Urinary bladder (tissue), 4 donors: ENCODE data around the gene RUFY4. TPM values are rescaled to one million over a fixed set of nuclear protein-coding genes. Genes with fewer than 3 reads are reported as not detected.

ENCODE experiments used
- DNase-seq: peaks from one replicate; pipeline ENCODE4 v3.0.0-alpha.2; 2015; ENCODE audit errors: extremely low spot score
- H3K27ac ChIP-seq: one replicate; pipeline ENCODE4 v1.5.1; 2013; ENCODE audit warnings: low read depth, mild to moderate bottlenecking, moderate library complexity
- H3K36me3 ChIP-seq: one replicate; pipeline ENCODE4 v1.6.1; 2013; ENCODE audit warnings: mild to moderate bottlenecking, moderate library complexity; ENCODE audit not compliant: insufficient read depth
- H3K4me1 ChIP-seq: one replicate; pipeline ENCODE4 v1.6.1; 2013; ENCODE audit warnings: mild to moderate bottlenecking, moderate library complexity; ENCODE audit not compliant: insufficient read depth
- H3K4me3 ChIP-seq: one replicate; pipeline ENCODE4 v1.5.1; 2013; ENCODE audit warnings: low read depth, low read length
- WGBS: extraction: QIAGEN DNeasy Blood & Tissue Kit; methylation state at CpG from one replicate; pipeline ENCODE4 v1.1.7; 2013; 5-methylcytosine and 5-hydroxymethylcytosine counted together
- polyA plus RNA-seq: library from polyadenylated mRNA; stranded (reverse); fragments of 200-250 nt; gene quantifications from one replicate; pipeline ENCODE4 v1.2.3, GENCODE V29; 2013
- total RNA-seq: library from RNA; depleted of rRNA; stranded (reverse); fragments of >200 nt; gene quantifications from one replicate; pipeline ENCODE4 v1.2.3, GENCODE V29; 2014
- donor health status: healthy with polysubstance abuse.
- donor health status: healthy.

RUFY4 gene
- total and polyA plus RNA-seq, 2 donors = 0.09 TPM; not detected in 1

GRCh38 chr2:218075975-218076811, 7.1 kb downstream of the RUFY4 start:
- 89% methylated on average over 10 of the region's 10 CpGs for WGBS
- Histone ChIP-seq H3K4me3 (no peak overlapping the region), H3K27ac (no peak overlapping the region), H3K36me3 (no peaks in the 10 kb centered on the region), H3K4me1 (no peaks in the 10 kb centered on the region)
- DNase-seq = no peak

- DNase-seq = no peak
- H3K4me3 ChIP-seq = no peak overlapping the region
- H3K4me1 ChIP-seq = no peaks in the 10 kb centered on the region
- H3K36me3 ChIP-seq = no peaks in the 10 kb centered on the region
- H3K27ac ChIP-seq = no peak overlapping the region
- 89% methylated on average over 9 of the region's 9 CpGs for WGBS
Observed at GRCh38 chr2:218077464-218078216, 8.6 kb downstream of the RUFY4 start.

GRCh38 chr2:218079943-218080913, 11.2 kb downstream of the RUFY4 start:
- 70% methylated on average over 15 of the region's 15 CpGs for WGBS
- DNase-seq = no peak
- H3K4me1 ChIP-seq = no peaks in the 10 kb centered on the region
- no peak overlapping the region for H3K27ac ChIP-seq
- no peak overlapping the region for H3K4me3 ChIP-seq
- no peaks in the 10 kb centered on the region for H3K36me3 ChIP-seq

- no peak overlapping the region for H3K27ac ChIP-seq
- H3K36me3 ChIP-seq = no peaks in the 10 kb centered on the region
- no peak overlapping the region for H3K4me3 ChIP-seq
- WGBS = 83% methylated on average over 2 of the region's 2 CpGs
- no peak for DNase-seq
- H3K4me1 ChIP-seq = no peaks in the 10 kb centered on the region
Observed at GRCh38 chr2:218081063-218081462, 12.0 kb downstream of the RUFY4 start.

- Histone ChIP-seq H3K36me3 (no peaks in the 10 kb centered on the region), H3K4me3 (no peak overlapping the region), H3K27ac (no peak overlapping the region), H3K4me1 (no peaks in the 10 kb centered on the region)
- DNase-seq = no peak
- WGBS = 80% methylated on average over 7 of the region's 7 CpGs
Observed at GRCh38 chr2:218081695-218082094, 12.6 kb downstream of the RUFY4 start.

- H3K4me1 ChIP-seq = no peaks in the 10 kb centered on the region
- H3K27ac ChIP-seq = no peak overlapping the region
- no peak for DNase-seq
- no peak overlapping the region for H3K4me3 ChIP-seq
- H3K36me3 ChIP-seq = no peaks in the 10 kb centered on the region
- 70% methylated on average over 14 of the region's 14 CpGs for WGBS
Observed at GRCh38 chr2:218082586-218083351, 13.7 kb downstream of the RUFY4 start.

- WGBS = 87% methylated on average over 3 of the region's 3 CpGs
- DNase-seq = no peak
- Histone ChIP-seq H3K4me1 (no peaks in the 10 kb centered on the region), H3K36me3 (no peaks in the 10 kb centered on the region), H3K27ac (no peak overlapping the region), H3K4me3 (no peak overlapping the region)
Observed at GRCh38 chr2:218083352-218083676, 14.3 kb downstream of the RUFY4 start.

GRCh38 chr2:218086478-218086877, 17.4 kb downstream of the RUFY4 start:
- DNase-seq = no peak
- H3K27ac ChIP-seq = no peak overlapping the region
- no peak overlapping the region for H3K4me3 ChIP-seq
- no peaks in the 10 kb centered on the region for H3K4me1 ChIP-seq
- no peaks in the 10 kb centered on the region for H3K36me3 ChIP-seq

GRCh38 chr2:218089259-218089658, 20.2 kb downstream of the RUFY4 start:
- H3K27ac ChIP-seq = no peak overlapping the region
- no peaks in the 10 kb centered on the region for H3K4me1 ChIP-seq
- no peaks in the 10 kb centered on the region for H3K36me3 ChIP-seq
- no peak for DNase-seq
- no peak overlapping the region for H3K4me3 ChIP-seq
- WGBS = 63% methylated on average over 8 of the region's 8 CpGs

GRCh38 chr2:218091746-218092145, 22.7 kb downstream of the RUFY4 start:
- DNase-seq = no peak
- Histone ChIP-seq H3K27ac (no peak overlapping the region), H3K4me1 (no peaks in the 10 kb centered on the region), H3K4me3 (no peak overlapping the region), H3K36me3 (no peaks in the 10 kb centered on the region)
- WGBS = 91% methylated on average over 3 of the region's 3 CpGs

- no peaks in the 10 kb centered on the region for H3K4me1 ChIP-seq
- H3K27ac ChIP-seq = no peak overlapping the region
- 86% methylated on average over 3 of the region's 3 CpGs for WGBS
- no peaks in the 10 kb centered on the region for H3K36me3 ChIP-seq
- no peak for DNase-seq
- no peak overlapping the region for H3K4me3 ChIP-seq
Observed at GRCh38 chr2:218093879-218094278, 24.8 kb downstream of the RUFY4 start.

- no peak overlapping the region for H3K27ac ChIP-seq
- H3K4me3 ChIP-seq = no peak overlapping the region
- no peaks in the 10 kb centered on the region for H3K4me1 ChIP-seq
- H3K36me3 ChIP-seq = no peaks in the 10 kb centered on the region
- 57% methylated on average over 8 of the region's 8 CpGs for WGBS
- DNase-seq = no peak
Observed at GRCh38 chr2:218095853-218096252, 26.8 kb downstream of the RUFY4 start.

- WGBS = 78% methylated on average over 3 of the region's 3 CpGs
- Histone ChIP-seq H3K27ac (no peak overlapping the region), H3K4me1 (no peaks in the 10 kb centered on the region), H3K4me3 (no peak overlapping the region), H3K36me3 (no peaks in the 10 kb centered on the region)
- DNase-seq = no peak
Observed at GRCh38 chr2:218097975-218098374, 28.9 kb downstream of the RUFY4 start.
